WI38 (cell line): ENCODE measurements around the gene YLPM1.
A peak's percentile ranks its signal among the peaks of the same experiment; 100 is the strongest.

Experiments
- H3K4me3 ChIP-seq: 2 replicates; pipeline ENCODE4 v1.5.1; 2011; ENCODE audit warnings: low read depth, mild to moderate bottlenecking, control low read depth, low read length
- CTCF ChIP-seq: IDR thresholded peaks from 2 replicates; pipeline ENCODE4 v1.5.1; 2012; ENCODE audit warnings: low read depth, mild to moderate bottlenecking, control low read depth, low read length

Gene YLPM1

GRCh38 chr14:74793506-74794155, 30.5 kb downstream of the YLPM1 start:
- peak overlapping the region; percentile 3; the same call in 1 of the 2 replicates for H3K4me3 ChIP-seq
- TF ChIP-seq CTCF = no peak

DNA sequence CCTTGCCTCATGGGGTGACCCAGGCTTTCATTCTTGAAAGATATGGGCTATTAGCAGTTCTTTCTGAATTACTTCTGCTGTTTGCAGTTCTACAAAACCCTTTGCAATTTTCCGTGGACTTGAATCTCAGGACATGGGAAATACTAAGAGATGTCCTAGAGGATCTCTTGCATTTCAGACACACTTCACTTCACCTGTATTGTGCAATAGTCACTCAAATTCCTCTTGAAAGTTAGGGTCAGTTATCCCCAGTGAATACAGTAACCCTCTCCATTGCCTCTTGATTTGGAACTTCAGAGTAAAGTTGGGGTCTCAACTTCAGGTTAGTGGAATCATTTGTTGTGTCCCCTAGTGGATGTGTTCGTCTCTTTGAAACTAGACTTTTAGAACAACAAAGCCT, 31.8 kb downstream of the YLPM1 start:
- no peak for TF ChIP-seq CTCF
- H3K4me3 ChIP-seq = no peak overlapping the region

GRCh38 chr14:74799765-74800164, 36.6 kb downstream of the YLPM1 start:
- no peak overlapping the region for H3K4me3 ChIP-seq
- TF ChIP-seq CTCF = no peak

DNA sequence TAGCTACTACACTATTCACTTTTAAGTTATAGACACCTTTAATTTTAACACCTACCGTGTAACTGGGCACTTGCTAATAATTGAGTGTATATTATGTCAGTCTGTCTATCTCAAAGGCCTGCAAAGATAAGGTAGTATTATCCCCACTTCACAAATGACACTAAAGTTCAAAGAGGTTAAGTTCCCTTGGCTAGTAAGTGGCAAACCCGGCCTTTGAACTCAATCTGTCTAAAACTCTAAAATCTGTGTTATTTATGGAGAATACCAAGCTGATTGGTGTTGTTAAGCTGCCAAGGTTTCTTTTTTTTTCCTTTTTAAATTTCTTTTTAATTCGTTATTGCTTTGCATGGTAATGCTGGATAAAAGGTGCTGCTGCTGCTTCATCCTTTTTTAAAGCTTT, 37.7 kb downstream of the YLPM1 start:
- no peak overlapping the region for H3K4me3 ChIP-seq
- no peak for TF ChIP-seq CTCF

- no peak for TF ChIP-seq CTCF
Observed at GRCh38 chr14:74801396-74801795, 38.3 kb downstream of the YLPM1 start.

DNA sequence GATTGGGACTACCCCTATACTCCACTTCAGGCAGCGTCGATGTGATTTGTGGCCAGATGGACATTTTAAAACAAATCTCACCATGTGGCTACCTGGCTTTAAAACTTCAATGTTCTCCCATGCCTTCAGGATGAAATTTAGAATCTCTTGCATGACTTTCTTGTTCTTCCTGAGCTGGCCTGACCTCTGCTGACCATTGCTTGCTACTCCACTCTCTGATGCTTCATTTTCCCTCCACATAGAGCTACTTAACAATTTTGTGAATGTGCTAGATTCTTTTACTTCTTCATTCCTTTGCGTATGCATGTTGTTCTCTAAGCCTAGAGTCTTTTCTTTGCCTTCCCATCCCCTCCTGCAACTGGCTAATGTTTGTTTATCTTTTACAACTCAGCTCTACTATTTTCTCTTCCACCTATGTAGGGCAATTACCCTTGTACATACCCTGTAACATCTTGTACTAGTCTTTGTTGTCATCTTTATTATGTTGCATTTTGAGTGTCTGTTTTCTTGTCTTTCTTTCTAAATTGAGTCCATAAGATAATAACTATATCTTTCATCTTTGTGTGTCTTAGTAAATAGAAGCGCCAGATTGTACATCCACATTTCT, 41.2 kb downstream of the YLPM1 start:
- no peak overlapping the region for H3K4me3 ChIP-seq
- peak; percentile 60 for TF ChIP-seq CTCF

More at GRCh38 chr14:74801396-74801795, 38.3 kb downstream of the YLPM1 start:
- no peak overlapping the region for H3K4me3 ChIP-seq

- TF ChIP-seq CTCF = no peak
Observed at GRCh38 chr14:74807853-74808545, 44.9 kb downstream of the YLPM1 start.

More at GRCh38 chr14:74807853-74808545, 44.9 kb downstream of the YLPM1 start:
- no peak overlapping the region for H3K4me3 ChIP-seq
